A549 (cell line): ENCODE results near the gene ACVR2B.

Experiments used
- KDM5A ChIP-seq: fragments of 200-600 bp; sonication (generic); IDR thresholded peaks from 2 replicates; pipeline ENCODE4 v1.6.1; 2016; ENCODE audit warnings: antibody characterized with exemption, mild to moderate bottlenecking
- POLR2A ChIP-seq: IDR thresholded peaks from 2 replicates; pipeline ENCODE4 v1.6.1; 2012; ENCODE audit warnings: mild to moderate bottlenecking, low read length
- RAD21 ChIP-seq, 2 experiments: fragments of >200 bp in 1 of 2; sonication (Bioruptor Twin) in 1 of 2; formaldehyde crosslinking in 1 of 2; IDR thresholded peaks in 1 of 2; conservative IDR thresholded peaks in 1 of 2; 2 replicates in 1 of 2; 3 replicates in 1 of 2; pipeline ENCODE4 v1.6.1; 2012 to 2018; ENCODE audit warnings: inconsistent platforms in 1 of 2
- TF ChIP-seq, protein P1 (sequence below): fragments of 200-600 bp; sonication (generic); IDR thresholded peaks from 2 replicates; pipeline ENCODE4 v1.6.1; 2016; ENCODE audit warnings: antibody characterized with exemption, mild to moderate bottlenecking, moderate library complexity
- TF ChIP-seq, protein P2 (sequence below): fragments of >200 bp; sonication (Bioruptor Twin); formaldehyde crosslinking; IDR thresholded peaks from 3 replicates; pipeline ENCODE4 v1.5.1; 2016

DNA sequence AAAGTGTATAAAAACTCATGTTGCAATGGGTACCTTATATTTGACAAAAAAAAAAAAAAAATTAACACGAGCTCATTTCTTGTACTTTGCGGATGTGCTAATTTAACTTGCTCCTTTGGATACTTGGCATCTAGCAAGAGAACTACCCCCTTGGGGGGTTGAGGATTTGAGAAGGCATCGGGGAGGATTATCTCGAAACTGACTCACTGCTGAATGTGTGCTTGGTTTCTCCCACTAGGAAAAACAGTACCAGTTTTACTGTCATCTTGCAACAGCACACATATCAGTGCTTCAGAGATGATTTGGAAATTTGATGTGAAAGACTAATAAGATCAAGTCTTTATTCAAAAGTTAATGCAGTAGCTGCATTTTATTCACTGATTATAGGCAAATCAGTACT lies 43.3 kb downstream of the ACVR2B start:
- TF ChIP-seq RAD21 (conservative IDR thresholded peaks at IDR 0.05 in 1 of 2, IDR thresholded peaks at IDR 0.05 in 1 of 2) (no peak), KDM5A (no peak), POLR2A (no peak)
- TF ChIP-seq, protein P1, sequence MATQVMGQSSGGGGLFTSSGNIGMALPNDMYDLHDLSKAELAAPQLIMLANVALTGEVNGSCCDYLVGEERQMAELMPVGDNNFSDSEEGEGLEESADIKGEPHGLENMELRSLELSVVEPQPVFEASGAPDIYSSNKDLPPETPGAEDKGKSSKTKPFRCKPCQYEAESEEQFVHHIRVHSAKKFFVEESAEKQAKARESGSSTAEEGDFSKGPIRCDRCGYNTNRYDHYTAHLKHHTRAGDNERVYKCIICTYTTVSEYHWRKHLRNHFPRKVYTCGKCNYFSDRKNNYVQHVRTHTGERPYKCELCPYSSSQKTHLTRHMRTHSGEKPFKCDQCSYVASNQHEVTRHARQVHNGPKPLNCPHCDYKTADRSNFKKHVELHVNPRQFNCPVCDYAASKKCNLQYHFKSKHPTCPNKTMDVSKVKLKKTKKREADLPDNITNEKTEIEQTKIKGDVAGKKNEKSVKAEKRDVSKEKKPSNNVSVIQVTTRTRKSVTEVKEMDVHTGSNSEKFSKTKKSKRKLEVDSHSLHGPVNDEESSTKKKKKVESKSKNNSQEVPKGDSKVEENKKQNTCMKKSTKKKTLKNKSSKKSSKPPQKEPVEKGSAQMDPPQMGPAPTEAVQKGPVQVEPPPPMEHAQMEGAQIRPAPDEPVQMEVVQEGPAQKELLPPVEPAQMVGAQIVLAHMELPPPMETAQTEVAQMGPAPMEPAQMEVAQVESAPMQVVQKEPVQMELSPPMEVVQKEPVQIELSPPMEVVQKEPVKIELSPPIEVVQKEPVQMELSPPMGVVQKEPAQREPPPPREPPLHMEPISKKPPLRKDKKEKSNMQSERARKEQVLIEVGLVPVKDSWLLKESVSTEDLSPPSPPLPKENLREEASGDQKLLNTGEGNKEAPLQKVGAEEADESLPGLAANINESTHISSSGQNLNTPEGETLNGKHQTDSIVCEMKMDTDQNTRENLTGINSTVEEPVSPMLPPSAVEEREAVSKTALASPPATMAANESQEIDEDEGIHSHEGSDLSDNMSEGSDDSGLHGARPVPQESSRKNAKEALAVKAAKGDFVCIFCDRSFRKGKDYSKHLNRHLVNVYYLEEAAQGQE, result no peak
- TF ChIP-seq, protein P2, sequence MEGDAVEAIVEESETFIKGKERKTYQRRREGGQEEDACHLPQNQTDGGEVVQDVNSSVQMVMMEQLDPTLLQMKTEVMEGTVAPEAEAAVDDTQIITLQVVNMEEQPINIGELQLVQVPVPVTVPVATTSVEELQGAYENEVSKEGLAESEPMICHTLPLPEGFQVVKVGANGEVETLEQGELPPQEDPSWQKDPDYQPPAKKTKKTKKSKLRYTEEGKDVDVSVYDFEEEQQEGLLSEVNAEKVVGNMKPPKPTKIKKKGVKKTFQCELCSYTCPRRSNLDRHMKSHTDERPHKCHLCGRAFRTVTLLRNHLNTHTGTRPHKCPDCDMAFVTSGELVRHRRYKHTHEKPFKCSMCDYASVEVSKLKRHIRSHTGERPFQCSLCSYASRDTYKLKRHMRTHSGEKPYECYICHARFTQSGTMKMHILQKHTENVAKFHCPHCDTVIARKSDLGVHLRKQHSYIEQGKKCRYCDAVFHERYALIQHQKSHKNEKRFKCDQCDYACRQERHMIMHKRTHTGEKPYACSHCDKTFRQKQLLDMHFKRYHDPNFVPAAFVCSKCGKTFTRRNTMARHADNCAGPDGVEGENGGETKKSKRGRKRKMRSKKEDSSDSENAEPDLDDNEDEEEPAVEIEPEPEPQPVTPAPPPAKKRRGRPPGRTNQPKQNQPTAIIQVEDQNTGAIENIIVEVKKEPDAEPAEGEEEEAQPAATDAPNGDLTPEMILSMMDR, result no peak
